ENCODE data around the gene SLC25A52. TPM values are rescaled to one million over a fixed set of nuclear protein-coding genes. Genes with fewer than 3 reads are reported as not detected.

Gene SLC25A52
- total and polyA plus RNA-seq, 9 of the 15 experiments (the other 6 are each of a cell fraction or from before 2014, with no cell fraction given), result not detected

GRCh38 chr18:31773774-31774476 lies 13.2 kb upstream of the SLC25A52 start:
- DNase-seq (ENCODE audit: extremely low read depth in 1 of 4, low spot score in 3 of 4) (no peak), ATAC-seq (no peak), FAIRE-seq (peak; percentile 51)
- Histone ChIP-seq H3K79me2 (ENCODE audit: control insufficient read depth, insufficient read depth, low read length) (no peaks in the 10 kb centered on the region), H3K9ac (ENCODE audit: insufficient read depth in 1 of 2, low read depth in 2 of 2, low read length in 2 of 2) (no peak overlapping the region), H3K9me3 (replicated peaks; ENCODE audit: control insufficient read depth, insufficient read depth, low read depth, low read length) (no peaks in the 10 kb centered on the region), H4K20me1 (replicated peaks; ENCODE audit: control insufficient read depth, insufficient read depth, low read length) (no peaks in the 10 kb centered on the region), H3K9me1 (ENCODE audit: control insufficient read depth, insufficient read depth, low read length) (no peaks in the 10 kb centered on the region), H3K4me3 (no peak overlapping the region), H3K27me3 (ENCODE audit: control insufficient read depth in 2 of 2, insufficient read depth in 2 of 2, low read length in 2 of 2) (peaks cover 5 to 12% of the 10 kb centered on the region in 2 experiments), H3K4me1 (replicated peaks in 1 of 2; ENCODE audit: control insufficient read depth in 2 of 2, insufficient read depth in 2 of 2, low read length in 2 of 2) (no peaks in the 10 kb centered on the region), H3K27ac (ENCODE audit: extremely low read depth, low read depth, low read length) (no peak overlapping the region), H3K36me3 (ENCODE audit: control insufficient read depth, insufficient read depth, low read length) (no peaks in the 10 kb centered on the region), H2AFZ (ENCODE audit: low read depth, low read length) (0 out of 2 replicates have a peak overlapping the region, but pooled peaks have one; percentile 49), H3K4me2 (ENCODE audit: insufficient read depth, low read length) (no peak overlapping the region)
- 3% methylated on average over 8 of the region's 9 CpGs for WGBS (ENCODE audit: insufficient coverage, low coverage, missing lambda C conversion rate)
- no TSS peak for BruUV-seq (replicated peaks)
- TF ChIP-seq ZBTB2 (IDR thresholded peaks at IDR 0.05) (no peak), ZNF431 (CRISPR knock-in tag; IDR thresholded peaks at IDR 0.05) (no peak), RFX5 (IDR thresholded peaks at IDR 0.05; ENCODE audit: low read depth, low read length) (no peak), ZSCAN29 (IDR thresholded peaks at IDR 0.05) (no peak), UBTF (IDR thresholded peaks at IDR 0.05; ENCODE audit: borderline replicate concordance in 1 of 2, low read depth in 2 of 2, low read length in 2 of 2) (no peak), MBD2 (IDR thresholded peaks at IDR 0.05; ENCODE audit: borderline replicate concordance, low read depth) (no peak), MXI1 (IDR thresholded peaks at IDR 0.05; ENCODE audit: low read depth, low read length) (no peak), FOXA1 (IDR thresholded peaks at IDR 0.05; ENCODE audit: borderline replicate concordance) (no peak), CHD4 (IDR thresholded peaks at IDR 0.05; ENCODE audit: insufficient read depth, insufficient replicate concordance, low read depth, low read length, poor library complexity, severe bottlenecking) (no peak)
- in situ Hi-C loops (cut with MboI), result no loop called here
- ChIA-PET CTCF (ENCODE audit: low intra/inter-chr PET ratio) (interaction anchor here (0.7 kb wide), 1 partner anchor 758 kb away, joined by 4 read pairs; no protein-coding TSS in a partner anchor), POLR2A (no interaction called here)
- intact Hi-C loops (cut with micrococcal nuclease), result no loop called here

Data from K562 (cell line).